HG03378 (cell line): ENCODE measurements around the gene FZD7.

Experiments
- ATAC-seq: cut with Tn5 transposase; IDR thresholded peaks from one replicate; pipeline ENCODE4 v1.9.1; 2021; ENCODE audit warnings: mild to moderate bottlenecking, moderate library complexity; ENCODE audit not compliant: unreplicated experiment

The FZD7 gene

DNA sequence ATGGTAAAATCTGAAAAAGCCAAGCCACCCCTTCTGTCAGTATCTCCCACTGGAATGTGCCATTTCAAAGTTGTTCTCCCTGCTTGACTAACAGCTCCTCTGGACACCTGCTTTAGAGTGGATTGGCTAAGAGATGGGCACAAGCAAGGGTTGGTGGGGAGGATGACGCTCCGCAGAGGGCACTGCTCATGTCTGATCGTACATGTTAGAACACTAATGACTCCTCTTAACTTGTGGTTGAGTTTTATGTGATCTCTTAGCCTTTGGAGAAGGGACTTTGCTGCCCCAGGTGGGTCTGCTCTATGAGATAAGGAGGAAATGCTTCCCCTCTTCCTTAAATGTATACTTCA is 31.2 kb downstream of the FZD7 start:
- no peak for ATAC-seq

DNA sequence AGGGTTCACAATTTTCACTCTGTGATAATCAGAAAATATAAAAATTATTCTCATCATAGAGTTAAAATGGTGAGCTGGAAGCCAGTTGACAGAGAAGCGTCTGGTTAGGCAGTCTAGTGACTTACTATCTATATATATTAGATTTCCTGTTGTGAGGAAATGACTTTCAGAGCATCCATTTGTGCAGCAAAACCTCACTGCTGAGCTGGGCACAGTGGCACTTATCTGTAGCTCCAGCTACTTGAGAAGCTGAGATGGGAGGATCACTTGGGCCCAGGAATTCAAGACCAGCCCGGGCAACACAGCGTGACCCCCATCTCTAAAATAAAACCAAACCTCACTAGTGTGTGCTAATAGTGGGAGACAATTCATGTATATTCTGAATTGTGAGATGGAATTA is 32.2 kb downstream of the FZD7 start:
- ATAC-seq = no peak

DNA sequence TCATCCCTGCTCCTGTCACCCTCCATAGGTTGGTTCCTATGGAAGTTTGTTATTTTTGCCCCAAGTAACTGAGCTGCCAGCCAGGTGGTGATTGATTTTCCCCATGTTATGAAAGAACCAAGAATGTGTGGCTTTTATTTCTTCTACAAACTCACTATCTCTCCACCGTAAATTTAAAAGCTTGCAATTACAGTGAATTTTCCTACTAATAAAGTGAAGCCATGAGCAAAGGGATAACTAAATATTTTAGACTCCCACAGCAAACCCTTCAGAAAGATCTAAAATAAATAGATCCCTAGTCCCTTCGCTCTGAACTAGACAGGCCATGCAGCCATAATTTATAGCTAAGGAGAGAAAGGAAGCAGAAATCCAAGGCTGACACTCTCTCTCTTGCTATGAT is 33.2 kb downstream of the FZD7 start:
- no peak for ATAC-seq

GRCh38 chr2:202067589-202067988 is 33.9 kb downstream of the FZD7 start:
- no peak for ATAC-seq

DNA sequence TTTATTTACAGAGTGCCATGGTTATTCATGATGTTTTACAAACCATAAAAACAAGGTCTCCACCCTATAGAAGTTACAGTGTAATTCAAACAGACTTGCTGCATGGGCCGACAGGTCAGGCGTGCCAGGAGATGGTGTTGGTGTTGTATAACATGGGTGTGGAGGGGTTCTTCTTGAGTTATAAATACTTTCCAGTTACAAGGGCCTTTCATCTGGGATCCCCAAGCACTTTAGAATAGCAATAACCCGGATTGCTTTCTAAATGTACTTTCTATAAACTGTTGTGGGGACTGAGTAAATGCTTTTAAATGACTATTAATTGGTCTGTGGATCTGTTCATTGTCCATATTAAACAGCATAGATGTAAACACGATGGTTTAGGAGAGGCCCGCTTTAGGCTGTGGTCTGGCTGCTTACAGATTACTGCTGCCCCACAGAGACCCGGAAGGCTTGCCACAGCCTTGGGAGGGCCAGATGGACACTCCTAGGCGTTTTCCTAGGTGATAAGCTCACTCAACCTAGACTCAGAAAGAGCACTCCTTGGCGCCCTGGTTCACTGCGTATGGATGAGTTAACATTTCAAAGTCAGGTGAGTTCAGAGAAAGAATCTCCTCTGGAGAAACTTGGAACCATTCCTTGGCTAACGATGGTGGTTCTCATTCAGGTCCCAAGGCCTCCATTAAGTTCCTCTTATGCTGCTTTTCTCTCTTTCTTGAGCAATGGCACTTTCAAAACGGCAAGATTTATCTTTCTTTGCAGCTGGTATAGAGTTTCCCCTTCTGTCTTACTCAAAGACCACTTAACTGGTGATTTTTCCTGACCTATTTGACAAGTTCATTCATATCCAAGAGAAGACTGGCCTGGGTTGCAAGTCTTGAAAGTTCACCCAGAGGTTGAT is 35.8 kb downstream of the FZD7 start:
- ATAC-seq = no peak

GRCh38 chr2:202071107-202071506 is 37.5 kb downstream of the FZD7 start:
- no peak for ATAC-seq

- no peak for ATAC-seq
These were observed 38.6 kb downstream of the FZD7 start for GRCh38 chr2:202072226-202072625.

DNA sequence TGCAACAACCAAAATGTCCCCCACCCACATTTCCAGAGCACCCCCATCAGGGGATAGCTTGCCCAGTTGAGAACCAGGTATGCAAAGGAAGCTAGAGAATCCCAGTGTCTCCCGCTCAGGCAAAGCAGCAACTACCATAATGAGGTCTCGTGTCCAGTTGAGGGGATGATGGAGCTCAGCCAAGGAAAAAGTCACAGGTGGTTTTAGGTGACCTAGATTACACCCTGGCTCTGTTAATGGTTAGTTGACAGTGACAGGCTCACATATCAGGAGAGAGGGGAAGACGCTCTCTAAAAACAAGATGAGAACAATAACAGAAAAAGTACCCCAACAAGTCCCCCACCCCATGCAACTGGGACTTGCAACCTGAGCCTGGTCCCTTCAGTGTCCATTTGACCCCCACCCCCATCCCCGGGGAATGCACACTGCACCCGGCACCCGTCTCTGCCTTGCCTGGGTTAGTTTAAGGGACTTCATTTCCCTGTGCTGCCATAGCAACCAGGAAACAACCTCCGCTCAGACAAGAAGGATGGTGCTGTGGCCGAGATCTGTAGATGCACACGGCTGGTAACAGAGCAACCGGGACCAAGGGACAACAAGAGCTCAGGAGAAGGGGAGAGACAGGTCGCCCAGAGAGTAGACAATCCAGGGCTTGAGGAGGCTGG is 39.2 kb downstream of the FZD7 start, which contains the start of gene KIAA2012:
Gene KIAA2012 (plus strand): TSS at position 519 of the 665 bp plus-strand sequence. CDS start 373 bp downstream, outside the sequence.
- ATAC-seq = no peak

DNA sequence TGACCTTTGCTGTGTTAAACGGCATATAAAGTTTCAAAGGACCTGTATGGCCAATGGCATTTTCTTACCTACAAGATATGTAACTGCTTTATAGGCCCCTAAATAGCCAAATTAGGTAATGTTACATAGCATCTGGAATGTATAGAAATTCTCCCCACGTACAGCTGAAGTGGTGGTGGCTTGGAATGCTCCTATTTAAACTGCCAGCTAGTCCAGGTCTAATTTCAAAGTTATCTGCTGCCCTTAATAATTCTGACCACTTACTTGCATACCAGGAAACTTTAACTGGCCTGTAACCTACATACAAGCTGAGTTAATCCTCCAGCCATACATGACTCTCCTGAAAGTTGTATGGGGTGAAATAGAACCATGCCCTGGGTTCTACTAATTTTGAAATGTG is 40.7 kb downstream of the FZD7 start:
- no peak for ATAC-seq

DNA sequence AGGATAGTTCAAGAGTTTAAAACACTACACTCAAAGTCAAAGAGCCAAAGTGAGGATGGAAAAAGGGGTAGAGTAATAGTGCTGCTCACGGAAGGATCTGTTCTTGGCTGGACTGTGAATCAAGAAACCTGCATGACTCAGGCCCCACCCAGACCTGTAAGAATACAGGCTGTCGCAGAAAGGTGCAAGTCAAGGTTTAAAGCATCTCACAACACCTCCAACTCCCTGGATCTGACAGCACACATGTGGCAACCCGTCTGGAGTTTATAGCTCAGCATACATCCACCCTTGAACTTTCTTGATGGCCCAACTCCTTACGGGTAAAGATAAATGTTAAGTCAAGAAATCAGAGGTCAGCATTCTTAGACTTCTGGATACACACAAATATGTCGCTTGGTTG is 45.7 kb downstream of the FZD7 start:
- ATAC-seq = no peak

DNA sequence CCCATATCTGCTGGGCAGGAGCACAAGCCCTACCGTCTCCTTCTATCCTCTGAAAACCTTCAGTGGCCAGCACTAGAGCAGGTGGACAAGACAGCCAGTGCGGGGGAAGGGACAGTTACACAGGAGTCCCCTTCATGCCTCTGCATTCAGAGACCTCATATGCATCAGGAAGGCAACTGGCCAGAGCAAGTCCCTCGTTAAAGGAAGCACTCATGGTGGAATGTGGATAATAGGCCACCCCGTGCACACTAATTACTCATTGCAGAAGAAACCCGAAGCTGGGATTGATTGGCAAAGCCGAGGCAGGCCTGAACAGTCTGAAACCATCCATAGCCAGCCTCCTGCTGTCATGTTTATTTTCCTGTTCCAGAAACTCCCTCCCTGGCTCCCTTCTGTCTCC is 50.6 kb downstream of the FZD7 start:
- no peak for ATAC-seq
